Bronchial epithelial cell (primary cell): Measurements from ENCODE around the gene KLHL24. TPM values are rescaled to one million over a fixed set of nuclear protein-coding genes. Genes with fewer than 3 reads are reported as not detected.
"Not testable (repeated sequence)": the region's sequence is repeated elsewhere in the genome, so short reads cannot be mapped to it uniquely, and the experiment has no call there.

Experiments used
- DNase-seq: peaks from one replicate; pipeline ENCODE4 v3.0.0-alpha.2; 2010; ENCODE audit warnings: low read depth
- FAIRE-seq: peaks from 2 replicates; lab custom pipeline; 2011; peaks lifted over from hg19 to GRCh38; lab: Jason Lieb, UNC
- H3K27me3 ChIP-seq: 2 replicates; pipeline ENCODE4 v1.5.1; 2011; ENCODE audit warnings: low read length; ENCODE audit not compliant: control insufficient read depth, insufficient read depth
- H3K36me3 ChIP-seq: 2 replicates; pipeline ENCODE4 v1.5.1; 2011; ENCODE audit warnings: low read length; ENCODE audit not compliant: control insufficient read depth, insufficient read depth
- H3K4me3 ChIP-seq: 2 replicates; pipeline ENCODE4 v1.5.1; 2011; ENCODE audit warnings: mild to moderate bottlenecking, low read depth, low read length, control low read depth
- total RNA-seq: library from RNA; depleted of rRNA; stranded (reverse); fragments of >200 nt; gene quantifications from 2 replicates; pipeline ENCODE4 v1.2.1, GENCODE V29; 2014
- TF ChIP-seq, protein P1 (sequence below): IDR thresholded peaks from 2 replicates; pipeline ENCODE4 v1.5.1; 2011; ENCODE audit warnings: mild to moderate bottlenecking, moderate library complexity, low read length, control low read depth, inconsistent platforms; ENCODE audit not compliant: insufficient read depth, severe bottlenecking

The KLHL24 gene
- total RNA-seq, 1 donor from 2014 or later = 63.4 TPM

- FAIRE-seq = no peak
- TF ChIP-seq, protein P1, sequence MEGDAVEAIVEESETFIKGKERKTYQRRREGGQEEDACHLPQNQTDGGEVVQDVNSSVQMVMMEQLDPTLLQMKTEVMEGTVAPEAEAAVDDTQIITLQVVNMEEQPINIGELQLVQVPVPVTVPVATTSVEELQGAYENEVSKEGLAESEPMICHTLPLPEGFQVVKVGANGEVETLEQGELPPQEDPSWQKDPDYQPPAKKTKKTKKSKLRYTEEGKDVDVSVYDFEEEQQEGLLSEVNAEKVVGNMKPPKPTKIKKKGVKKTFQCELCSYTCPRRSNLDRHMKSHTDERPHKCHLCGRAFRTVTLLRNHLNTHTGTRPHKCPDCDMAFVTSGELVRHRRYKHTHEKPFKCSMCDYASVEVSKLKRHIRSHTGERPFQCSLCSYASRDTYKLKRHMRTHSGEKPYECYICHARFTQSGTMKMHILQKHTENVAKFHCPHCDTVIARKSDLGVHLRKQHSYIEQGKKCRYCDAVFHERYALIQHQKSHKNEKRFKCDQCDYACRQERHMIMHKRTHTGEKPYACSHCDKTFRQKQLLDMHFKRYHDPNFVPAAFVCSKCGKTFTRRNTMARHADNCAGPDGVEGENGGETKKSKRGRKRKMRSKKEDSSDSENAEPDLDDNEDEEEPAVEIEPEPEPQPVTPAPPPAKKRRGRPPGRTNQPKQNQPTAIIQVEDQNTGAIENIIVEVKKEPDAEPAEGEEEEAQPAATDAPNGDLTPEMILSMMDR = no peak
Measured at GRCh38 chr3:183687705-183688104, 52.3 kb downstream of the KLHL24 start.

DNA sequence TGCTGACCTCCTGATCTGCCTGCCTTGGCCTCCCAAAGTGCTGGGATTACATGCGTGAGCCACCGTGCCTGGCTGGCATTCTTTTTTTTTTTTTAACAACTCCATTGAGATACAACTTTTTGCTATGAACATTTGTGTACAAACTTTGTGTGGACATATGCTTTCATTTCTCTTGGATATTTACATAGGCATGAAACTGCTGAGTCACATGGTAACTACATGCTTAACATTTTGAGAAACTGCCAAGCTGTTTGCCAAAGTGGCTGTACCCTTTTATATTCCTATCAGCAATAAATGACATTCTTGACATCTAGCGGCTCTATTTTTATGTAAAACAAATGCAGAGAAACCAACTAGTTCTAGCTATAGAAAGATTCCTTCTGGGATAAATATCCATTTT is 53.5 kb downstream of the KLHL24 start:
- H3K27me3 ChIP-seq = no peaks in the 10 kb centered on the region
- TF ChIP-seq, protein P1 = no peak
- FAIRE-seq (no peak), DNase-seq (peak; percentile 67)
- no peaks in the 10 kb centered on the region for H3K36me3 ChIP-seq
- H3K4me3 ChIP-seq = no peak overlapping the region

More at GRCh38 chr3:183687705-183688104, 52.3 kb downstream of the KLHL24 start:
- H3K4me3 ChIP-seq = no peak overlapping the region
- no peaks in the 10 kb centered on the region for H3K27me3 ChIP-seq
- H3K36me3 ChIP-seq = no peaks in the 10 kb centered on the region
- DNase-seq = no peak

DNA sequence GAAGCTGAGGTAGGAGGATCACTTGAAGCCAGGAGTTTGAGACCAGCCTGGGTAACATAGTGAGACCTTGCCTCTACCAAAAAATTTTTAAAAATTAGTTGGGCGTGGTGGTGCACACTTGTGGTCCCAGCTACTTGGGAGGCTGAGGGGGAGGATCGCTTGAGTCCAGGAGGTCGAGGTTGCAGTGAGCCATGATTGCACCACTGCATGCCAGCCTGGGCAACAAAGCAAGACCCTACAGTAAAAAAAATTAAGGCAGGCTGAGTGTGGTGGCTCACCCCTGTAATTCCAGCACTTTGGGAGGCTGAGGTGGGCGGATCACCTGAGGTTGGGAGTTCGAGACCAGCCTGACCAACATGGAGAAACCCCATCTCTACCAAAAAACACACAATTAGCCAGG is 54.2 kb downstream of the KLHL24 start:
- not testable (repeated sequence) for FAIRE-seq

GRCh38 chr3:183690402-183690995 is 55.1 kb downstream of the KLHL24 start:
- TF ChIP-seq, protein P1 = no peak
- no peaks in the 10 kb centered on the region for H3K27me3 ChIP-seq
- FAIRE-seq (no peak), DNase-seq (no peak)
- H3K36me3 ChIP-seq = no peaks in the 10 kb centered on the region
- no peak overlapping the region for H3K4me3 ChIP-seq

More for the DNA sequence above, 54.2 kb downstream of the KLHL24 start:
- not testable (repeated sequence) for H3K4me3 ChIP-seq, H3K27me3 ChIP-seq, DNase-seq, H3K36me3 ChIP-seq

GRCh38 chr3:183692436-183692835 is 57.0 kb downstream of the KLHL24 start:
- no peak overlapping the region for H3K4me3 ChIP-seq
- H3K27me3 ChIP-seq = no peaks in the 10 kb centered on the region
- no peak for FAIRE-seq
- TF ChIP-seq, protein P1 = no peak
- no peaks in the 10 kb centered on the region for H3K36me3 ChIP-seq
- no peak for DNase-seq

GRCh38 chr3:183695569-183696364 is 60.3 kb downstream of the KLHL24 start:
- Histone ChIP-seq H3K36me3 (no peaks in the 10 kb centered on the region), H3K4me3 (no peak overlapping the region), H3K27me3 (no peaks in the 10 kb centered on the region)
- TF ChIP-seq, protein P1 = no peak
- FAIRE-seq (no peak), DNase-seq (no peak)
